B cell (primary cell): ENCODE results near the gene TMEM131L.
"Not testable (repeated sequence)": the region's sequence is repeated elsewhere in the genome, so short reads cannot be mapped to it uniquely, and the experiment has no call there.

Source experiments
- CTCF ChIP-seq: fragments of 200-600 bp; IDR thresholded peaks from one replicate; pipeline ENCODE4 v1.8.0; 2022; ENCODE audit warnings: antibody characterized with exemption, mild to moderate bottlenecking
- EZH2 ChIP-seq: IDR thresholded peaks from 2 replicates; pipeline ENCODE4 v1.6.1; 2012; ENCODE audit warnings: borderline replicate concordance, low read depth, mild to moderate bottlenecking, moderate library complexity, low read length; ENCODE audit not compliant: insufficient read depth, poor library complexity, severe bottlenecking

- not testable (repeated sequence) for TF ChIP-seq CTCF, EZH2
Measured at GRCh38 chr4:153471071-153471697, 5.0 kb downstream of the TMEM131L start.
